Medulla oblongata (tissue), 1 donor: ENCODE measurements around the gene CCDC69.
A peak's percentile ranks its signal among the peaks of the same experiment; 100 is the strongest.

Experiments used
- DNase-seq: peaks from one replicate; pipeline ENCODE4 v3.0.0-alpha.2; 2015; ENCODE audit errors: extremely low spot score

Gene CCDC69

DNA sequence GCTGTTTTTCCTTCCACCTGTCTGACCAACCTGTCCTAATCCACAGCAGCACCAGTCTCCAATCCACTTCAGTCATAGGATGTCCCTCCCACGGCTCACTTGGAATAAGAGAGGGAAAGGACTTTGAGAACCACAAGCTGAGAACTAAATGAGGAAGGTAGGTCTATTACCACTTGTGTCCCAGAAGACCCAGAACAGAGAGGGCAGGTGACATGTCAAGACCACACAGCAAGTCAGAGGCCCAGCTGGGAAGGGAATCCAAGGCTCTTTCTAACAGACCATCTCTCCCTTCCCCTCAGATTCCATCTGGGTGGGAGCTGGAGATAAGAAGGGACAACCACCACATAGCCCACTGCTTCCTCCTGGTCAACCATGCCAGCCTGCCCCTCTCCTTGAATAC lies 81.0 kb downstream of the CCDC69 start:
- DNase-seq: no peak

DNA sequence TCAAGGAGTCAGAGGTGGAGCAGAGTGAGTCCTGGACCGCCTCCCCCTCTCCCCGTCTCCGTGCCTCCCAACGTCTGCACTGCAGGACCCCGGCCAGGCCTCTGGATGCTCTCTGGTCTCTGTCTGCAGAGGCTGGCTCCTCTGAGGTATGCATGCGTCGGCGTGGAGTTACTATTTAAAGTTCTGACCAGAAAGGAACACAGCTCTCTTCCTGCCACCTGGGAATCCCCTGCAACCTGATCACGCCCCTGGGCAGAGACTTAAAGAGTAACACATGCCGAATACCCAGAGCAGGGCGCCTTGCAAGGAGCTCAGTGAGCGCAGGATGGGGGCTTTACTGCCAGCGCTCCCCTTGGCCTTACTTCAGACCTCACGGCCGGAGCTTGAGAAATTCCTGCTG lies 82.4 kb downstream of the CCDC69 start:
- DNase-seq: no peak

DNA sequence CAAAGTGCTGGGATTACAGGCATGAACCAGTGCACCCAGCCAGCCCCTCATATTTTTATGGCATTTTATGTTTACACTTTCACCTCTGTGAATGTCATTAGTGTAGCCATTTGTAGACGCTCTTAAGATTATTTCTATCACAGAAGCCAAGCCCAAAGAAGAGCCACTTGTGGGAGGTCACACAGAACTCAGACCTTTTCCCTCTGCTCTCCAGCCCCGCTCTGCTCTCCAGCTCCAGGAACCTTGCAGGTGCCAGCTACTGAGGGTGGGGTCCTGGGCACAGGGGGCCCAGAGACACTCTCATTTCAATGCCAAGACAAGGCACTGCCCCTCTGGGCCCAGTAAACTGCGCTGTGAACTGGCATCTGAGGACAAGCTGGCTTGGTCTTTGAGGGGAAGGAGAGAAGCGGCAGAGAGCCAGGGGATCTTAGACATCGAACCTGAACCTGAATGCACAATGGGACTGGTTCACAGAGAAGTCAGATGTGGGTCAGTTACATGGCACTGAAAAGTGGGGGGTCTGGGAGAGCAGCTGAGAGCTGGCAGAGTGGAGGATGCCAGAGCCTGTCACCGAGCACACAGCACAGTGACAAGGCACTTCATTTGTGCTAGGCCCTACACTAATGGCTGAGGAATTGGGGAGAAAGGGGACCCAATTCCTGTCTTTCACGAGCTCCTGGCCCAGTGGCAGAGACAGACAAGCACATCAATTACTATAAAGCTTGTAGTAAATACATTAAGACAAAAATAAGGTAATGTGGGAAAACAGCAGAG lies 83.0 kb downstream of the CCDC69 start:
- peak; percentile 72 for DNase-seq

DNA sequence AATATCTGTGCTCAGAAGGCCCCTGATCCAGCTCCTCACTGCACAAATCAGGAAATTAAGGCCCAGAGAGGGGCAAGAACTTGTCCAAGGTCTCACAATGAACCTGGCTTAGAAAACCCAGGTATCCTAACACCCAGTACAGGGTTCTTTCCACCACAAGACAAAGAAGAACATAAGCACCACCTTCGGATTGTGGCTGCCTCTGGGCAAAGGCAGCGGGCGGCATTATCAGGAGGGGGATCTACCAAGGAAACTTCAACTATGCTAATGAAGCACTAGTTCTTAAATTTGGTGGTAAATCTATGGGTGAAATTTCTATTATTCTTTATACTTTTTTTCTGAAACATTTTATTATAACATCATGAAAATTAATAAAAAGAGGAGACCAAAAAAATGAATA lies 84.2 kb downstream of the CCDC69 start:
- no peak for DNase-seq

DNA sequence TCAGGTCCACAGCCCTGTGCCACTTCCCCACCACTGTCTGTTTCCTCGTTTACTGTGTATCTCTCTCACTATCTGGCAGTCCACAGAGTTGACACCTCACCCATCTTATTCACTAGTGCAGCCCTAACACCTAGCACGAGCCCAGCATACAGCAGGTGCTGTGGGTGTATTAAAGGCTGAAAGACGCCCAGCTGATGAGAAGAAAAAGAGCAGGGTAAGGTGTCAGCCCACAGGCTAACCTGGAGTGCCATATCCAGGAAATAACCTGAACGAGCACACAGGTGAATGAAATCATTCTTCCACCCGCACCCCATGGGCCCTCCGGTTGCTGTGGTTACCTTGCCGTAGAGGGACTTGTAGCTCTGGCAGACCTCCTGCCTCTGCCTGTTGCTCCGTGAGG lies 84.9 kb downstream of the CCDC69 start:
- DNase-seq: no peak

DNA sequence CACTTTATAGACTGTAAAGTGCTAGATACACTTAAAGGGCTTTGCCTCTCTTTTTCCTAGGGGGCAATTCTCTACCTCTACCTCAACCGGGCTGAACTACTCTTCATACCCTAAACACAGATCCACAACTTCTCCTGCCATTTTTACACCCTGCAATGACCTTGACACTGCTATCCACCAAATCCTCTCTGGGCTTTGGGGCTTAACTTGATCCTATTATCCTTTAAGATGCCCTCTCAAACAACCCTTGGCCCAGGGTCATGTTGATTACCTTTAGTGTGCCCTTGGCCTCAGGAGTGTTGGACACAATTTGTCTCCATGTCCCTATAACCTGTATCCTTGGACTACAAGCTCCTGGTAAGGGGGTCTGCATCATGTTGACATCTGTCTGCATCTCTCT lies 85.8 kb downstream of the CCDC69 start:
- no peak for DNase-seq

DNA sequence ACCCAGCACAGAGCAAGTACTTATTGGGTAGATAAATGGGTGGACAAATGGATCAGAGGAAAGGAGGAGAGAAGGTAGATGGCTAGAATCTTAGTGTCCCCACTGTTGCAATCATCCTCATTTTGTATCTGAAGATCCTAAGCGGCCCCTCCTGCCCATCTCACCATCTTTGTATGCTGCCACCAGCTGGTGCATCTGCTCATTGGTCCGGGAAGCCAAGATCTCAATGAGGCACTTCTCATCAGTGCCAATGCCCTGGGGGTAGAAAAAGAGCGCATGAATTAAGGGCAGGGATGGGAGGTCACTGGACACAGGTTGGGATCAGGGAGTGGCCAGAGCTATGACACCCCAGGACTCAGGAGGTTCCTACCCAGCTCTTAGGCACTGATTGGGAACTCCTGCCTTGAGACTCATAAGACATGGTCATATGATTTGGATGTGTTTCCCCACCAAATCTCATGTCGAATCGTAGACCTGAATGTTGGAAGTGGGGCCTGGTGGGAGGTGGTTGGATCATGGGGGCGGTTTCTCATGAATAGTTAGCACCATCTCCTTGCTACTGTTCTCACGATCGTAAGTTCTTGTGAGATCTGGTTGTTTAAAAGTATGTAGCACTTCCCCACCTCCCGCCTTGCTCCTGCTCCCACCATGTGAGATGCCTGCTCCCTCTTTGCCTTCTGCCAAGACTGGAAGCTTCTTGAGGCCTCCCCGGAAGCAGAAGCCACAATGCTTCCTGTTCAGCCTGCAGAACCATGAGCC lies 86.6 kb downstream of the CCDC69 start:
- DNase-seq: no peak

DNA sequence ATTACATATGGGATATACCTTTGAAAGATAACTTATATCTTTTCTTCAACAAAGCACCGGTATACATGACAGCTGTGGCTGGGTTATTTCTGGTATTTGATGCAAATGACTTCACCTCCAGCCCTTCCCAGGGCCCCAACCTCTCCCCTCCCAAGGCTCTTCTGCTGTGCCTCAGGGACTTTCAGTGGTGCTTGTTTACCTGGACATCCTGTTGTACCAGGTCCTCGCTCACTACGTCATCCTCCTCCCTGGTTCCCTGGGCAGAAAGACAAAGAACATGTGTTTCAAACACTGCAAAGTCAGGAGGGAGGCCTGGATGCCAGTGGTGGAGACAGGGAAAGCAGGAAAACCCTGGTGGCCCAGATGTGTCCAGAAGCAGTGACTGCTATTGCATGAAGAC lies 89.7 kb downstream of the CCDC69 start:
- no peak for DNase-seq

DNA sequence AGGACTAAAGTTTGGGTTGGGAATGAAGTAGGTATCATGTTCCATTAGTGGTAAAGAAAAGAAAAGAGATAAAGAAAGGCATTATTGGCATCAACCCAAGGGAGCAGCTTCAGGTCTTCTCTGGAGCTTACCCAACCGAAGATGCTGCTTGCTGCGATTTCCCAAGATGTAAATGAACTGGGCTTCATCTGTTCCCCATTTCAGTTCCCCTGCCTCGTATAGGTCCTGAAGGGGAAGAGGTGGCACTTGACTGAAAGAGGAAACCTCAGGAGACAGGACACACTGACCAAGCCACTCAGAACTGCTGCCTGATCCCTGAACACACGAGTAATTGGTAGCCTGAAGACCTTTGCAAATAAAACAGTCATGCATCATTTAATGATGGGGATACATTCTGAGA lies 90.9 kb downstream of the CCDC69 start:
- peak; percentile 81 for DNase-seq
